Measurements from ENCODE around the gene RNF220. TPM values are rescaled to one million over a fixed set of nuclear protein-coding genes. Genes with fewer than 3 reads are reported as not detected.
A peak's percentile ranks its signal among the peaks of the same experiment; 100 is the strongest.

Gene RNF220
- total and polyA plus RNA-seq, 12 donors: 41.8 to 82.5 (median 58.0) TPM

DNA sequence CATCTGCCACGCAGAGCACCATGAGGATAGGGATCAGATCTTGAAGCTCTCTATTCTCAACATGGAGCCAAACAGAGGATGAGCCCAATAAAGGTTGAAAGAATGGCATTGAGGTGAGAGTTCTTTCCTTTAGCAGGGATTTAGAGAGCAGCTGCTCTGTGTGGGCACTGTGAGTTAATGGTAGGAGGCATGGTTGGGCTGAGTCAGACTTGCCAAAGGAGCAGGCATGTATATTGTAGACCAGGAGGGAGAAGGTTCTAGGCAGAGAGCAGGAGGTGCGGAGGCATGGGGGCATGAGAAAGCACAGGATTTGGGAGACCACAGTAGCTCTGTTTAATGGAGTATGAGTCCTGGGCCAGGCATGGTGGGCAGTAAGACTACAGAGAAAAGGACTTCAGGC lies 237.2 kb downstream of the RNF220 start:
- H3K27me3 ChIP-seq: no peaks in the 10 kb centered on the region
- peaks cover 6 to 68% (median 35%) of the 10 kb centered on the region in 9 donors for H3K4me1 ChIP-seq
- no peak overlapping the region for H3K4me3 ChIP-seq
- ATAC-seq (no peak), DNase-seq (no peak)
- intact Hi-C loops (cut with DNase I): no loop called here
- H3K27ac ChIP-seq: peak overlapping the region in 2 of 10 donors; percentile 10 to 69
- 93 to 99% methylated on average over 2 of the region's 2 CpGs for WGBS, 2 donors
- H3K9me3 ChIP-seq: no peaks in the 10 kb centered on the region
- TF ChIP-seq, protein P1, sequence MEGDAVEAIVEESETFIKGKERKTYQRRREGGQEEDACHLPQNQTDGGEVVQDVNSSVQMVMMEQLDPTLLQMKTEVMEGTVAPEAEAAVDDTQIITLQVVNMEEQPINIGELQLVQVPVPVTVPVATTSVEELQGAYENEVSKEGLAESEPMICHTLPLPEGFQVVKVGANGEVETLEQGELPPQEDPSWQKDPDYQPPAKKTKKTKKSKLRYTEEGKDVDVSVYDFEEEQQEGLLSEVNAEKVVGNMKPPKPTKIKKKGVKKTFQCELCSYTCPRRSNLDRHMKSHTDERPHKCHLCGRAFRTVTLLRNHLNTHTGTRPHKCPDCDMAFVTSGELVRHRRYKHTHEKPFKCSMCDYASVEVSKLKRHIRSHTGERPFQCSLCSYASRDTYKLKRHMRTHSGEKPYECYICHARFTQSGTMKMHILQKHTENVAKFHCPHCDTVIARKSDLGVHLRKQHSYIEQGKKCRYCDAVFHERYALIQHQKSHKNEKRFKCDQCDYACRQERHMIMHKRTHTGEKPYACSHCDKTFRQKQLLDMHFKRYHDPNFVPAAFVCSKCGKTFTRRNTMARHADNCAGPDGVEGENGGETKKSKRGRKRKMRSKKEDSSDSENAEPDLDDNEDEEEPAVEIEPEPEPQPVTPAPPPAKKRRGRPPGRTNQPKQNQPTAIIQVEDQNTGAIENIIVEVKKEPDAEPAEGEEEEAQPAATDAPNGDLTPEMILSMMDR (IDR thresholded peaks at IDR 0.05): no peak
- peaks cover 0 to 100% (median 20%) of the 10 kb centered on the region in 9 donors for H3K36me3 ChIP-seq

DNA sequence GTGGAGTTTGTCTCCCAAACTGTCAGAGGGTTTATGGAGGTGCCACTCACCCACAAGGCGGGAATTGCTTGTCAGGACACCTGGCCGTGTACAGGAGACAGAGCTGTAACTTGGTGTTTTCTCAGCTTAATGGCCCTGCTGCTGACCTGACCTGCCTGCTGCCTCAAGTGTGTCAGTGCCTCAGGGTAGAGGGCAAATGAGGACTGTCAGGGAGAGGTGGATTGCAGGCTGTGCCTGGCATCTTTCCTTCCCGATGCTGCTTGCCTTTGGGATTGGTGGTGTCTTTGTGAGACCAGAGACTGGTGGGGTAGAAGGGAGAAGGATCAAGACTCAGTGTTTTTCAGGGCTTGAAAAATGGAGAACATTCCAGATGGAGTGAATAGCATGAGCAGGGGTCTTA lies 237.9 kb downstream of the RNF220 start:
- WGBS, 2 donors: 88% methylated on average over 3 of the region's 3 CpGs
- Histone ChIP-seq H3K9me3 (no peaks in the 10 kb centered on the region), H3K27me3 (no peaks in the 10 kb centered on the region), H3K36me3 (peaks cover 0 to 100% (median 20%) of the 10 kb centered on the region in 9 donors), H3K27ac (peak overlapping the region in 4 of 10 donors; percentile 9 to 69 (median 30)), H3K4me1 (peaks cover 6 to 61% (median 34%) of the 10 kb centered on the region in 9 donors), H3K4me3 (no peak overlapping the region)
- ATAC-seq (no peak), DNase-seq (no peak)
- intact Hi-C loops (cut with DNase I): no loop called here
- TF ChIP-seq, protein P1 (IDR thresholded peaks at IDR 0.05): no peak

DNA sequence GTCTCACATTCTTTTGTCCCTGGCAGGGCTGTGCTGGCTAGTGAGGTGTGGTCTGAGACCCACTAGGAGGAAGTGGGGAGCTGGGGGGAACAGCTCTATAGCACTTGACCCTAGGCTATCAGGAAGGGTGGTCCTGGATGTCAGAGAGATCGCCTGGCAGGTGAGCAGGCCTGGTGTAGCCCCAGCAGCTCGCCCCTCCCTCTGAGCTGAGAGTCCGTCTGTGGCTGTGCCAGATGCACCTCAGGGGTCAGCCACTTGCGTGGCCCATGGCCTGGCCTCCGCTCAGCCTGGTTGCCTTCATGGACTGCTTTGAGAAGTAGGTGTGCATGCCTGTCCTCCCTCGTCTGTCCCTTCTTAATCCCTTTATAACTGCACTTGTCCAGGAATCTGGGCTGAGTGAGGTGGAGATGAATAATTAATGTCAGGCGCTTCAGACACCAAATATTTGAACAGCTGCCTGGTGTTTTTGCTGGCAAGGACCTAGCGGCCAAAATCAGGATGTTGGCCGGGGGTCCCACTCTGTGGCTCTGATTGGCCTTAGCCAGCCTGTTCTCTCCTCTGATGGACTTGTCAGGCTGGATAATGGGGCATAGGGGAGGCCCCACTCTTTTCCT lies 238.8 kb downstream of the RNF220 start:
- Histone ChIP-seq H3K27me3 (no peaks in the 10 kb centered on the region), H3K36me3 (peaks cover 0 to 100% (median 21%) of the 10 kb centered on the region in 9 donors), H3K4me3 (no peak overlapping the region), H3K27ac (peak overlapping the region in 7 of 10 donors; percentile 31 to 69 (median 49)), H3K4me1 (peaks cover 6 to 58% (median 30%) of the 10 kb centered on the region in 9 donors), H3K9me3 (no peaks in the 10 kb centered on the region)
- DNase-seq (no peak), ATAC-seq (peak in 4 of 8 donors; percentile 4 to 19 (median 8))
- intact Hi-C loops (cut with DNase I): no loop called here
- 66 to 71% methylated on average over 9 of the region's 9 CpGs for WGBS, 2 donors
- TF ChIP-seq, protein P1 (IDR thresholded peaks at IDR 0.05): no peak

DNA sequence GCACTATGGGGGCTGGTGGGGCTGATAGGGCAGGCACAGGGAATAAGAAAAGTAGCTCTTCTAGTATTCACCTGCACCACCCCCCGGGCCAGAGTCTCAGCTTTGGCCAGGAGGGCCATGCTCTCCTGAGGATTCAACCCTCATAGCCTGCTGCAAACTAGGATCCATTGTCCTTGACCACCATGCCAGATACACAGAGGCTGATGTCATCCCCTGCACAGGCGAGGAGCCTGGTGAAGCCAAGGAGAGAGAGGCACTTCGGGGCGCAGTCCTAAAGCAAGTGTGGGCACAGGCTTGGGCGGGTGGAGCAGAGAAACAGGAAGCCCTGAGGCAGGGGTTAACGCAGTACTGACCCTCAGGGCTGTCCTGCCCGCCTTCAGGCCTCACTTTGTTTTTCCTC lies 239.8 kb downstream of the RNF220 start:
- TF ChIP-seq, protein P1 (IDR thresholded peaks at IDR 0.05): no peak
- Histone ChIP-seq H3K27me3 (no peaks in the 10 kb centered on the region), H3K9me3 (no peaks in the 10 kb centered on the region), H3K36me3 (peaks cover 0 to 100% (median 27%) of the 10 kb centered on the region in 9 donors), H3K4me1 (peaks cover 6 to 59% (median 30%) of the 10 kb centered on the region in 9 donors), H3K27ac (peak overlapping the region in 5 of 10 donors; percentile 7 to 69 (median 15)), H3K4me3 (no peak overlapping the region)
- peak in 2 of 8 donors; percentile 4 to 6 for ATAC-seq
- 88 to 94% methylated on average over 7 of the region's 7 CpGs for WGBS, 2 donors
- DNase-seq: no peak
- intact Hi-C loops (cut with DNase I): no loop called here

All from heart right ventricle (tissue), 16 donors.